Retina (tissue), 1 donor: Measurements from ENCODE around the gene CYP2C19.
"Not testable (repeated sequence)": the region's sequence is repeated elsewhere in the genome, so short reads cannot be mapped to it uniquely, and the experiment has no call there.

Experiments
- DNase-seq: peaks from one replicate; pipeline ENCODE4 v3.0.0-alpha.2; 2016

CYP2C19 gene

DNA sequence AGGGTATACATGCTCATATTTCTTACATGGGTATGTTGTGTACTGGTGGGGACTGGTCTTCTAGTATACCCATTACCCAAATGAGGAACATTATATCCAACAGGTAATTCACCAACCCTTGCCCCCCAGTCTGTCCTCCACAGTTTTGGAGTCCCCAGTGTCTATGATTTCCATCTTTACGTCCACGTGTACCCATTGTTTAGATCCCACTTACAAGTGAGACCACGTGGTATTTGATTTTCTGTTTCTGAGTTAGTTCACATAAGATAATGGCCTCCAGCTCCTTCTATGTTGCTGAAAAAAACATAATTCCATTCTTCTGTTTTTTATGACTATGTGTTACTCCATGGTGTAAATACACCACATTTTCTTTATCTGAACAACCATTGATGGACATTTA is 126.6 kb downstream of the CYP2C19 start:
- DNase-seq: no peak

- DNase-seq: no peak
Measured at GRCh38 chr10:94890264-94891022, 128.0 kb downstream of the CYP2C19 start.

- not testable (repeated sequence) for DNase-seq
Measured at GRCh38 chr10:94898414-94898813, 135.9 kb downstream of the CYP2C19 start.

GRCh38 chr10:94902080-94902479 is 139.6 kb downstream of the CYP2C19 start:
- DNase-seq: no peak

DNA sequence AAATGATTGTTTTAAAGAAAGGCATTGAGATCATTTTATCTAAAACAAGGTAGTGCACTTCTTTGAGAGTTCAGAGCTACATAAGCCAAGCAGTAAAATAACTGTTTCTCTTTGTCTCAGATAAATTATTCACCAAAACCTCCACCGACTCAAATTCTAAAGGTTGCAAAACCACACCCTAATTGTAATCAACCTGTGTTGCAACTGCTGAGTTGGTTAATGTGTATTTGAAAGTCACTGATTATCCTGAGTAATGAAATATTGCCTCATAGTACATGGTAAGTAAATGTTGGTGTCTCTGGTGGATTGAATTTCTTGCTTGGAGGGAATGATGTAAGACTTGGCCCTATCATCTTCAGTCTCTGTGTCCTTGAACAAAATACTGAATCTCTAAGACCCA is 140.1 kb downstream of the CYP2C19 start:
- no peak for DNase-seq
